Choroid plexus epithelial cell (primary cell): Measurements from ENCODE around the gene KRT3.

Source experiments
- DNase-seq: peaks from one replicate; pipeline ENCODE4 v3.0.0-alpha.2; 2010; ENCODE audit warnings: low read depth
- H3K4me3 ChIP-seq: 2 replicates; pipeline ENCODE4 v1.5.1; 2011; ENCODE audit warnings: low read depth, mild to moderate bottlenecking, control low read depth, low read length, moderate library complexity
- TF ChIP-seq, protein P1 (sequence below): conservative IDR thresholded peaks from 2 replicates; pipeline ENCODE4 v1.5.1; 2011; ENCODE audit warnings: low read depth, mild to moderate bottlenecking, control low read depth, inconsistent platforms, low read length, moderate library complexity

Gene KRT3

DNA sequence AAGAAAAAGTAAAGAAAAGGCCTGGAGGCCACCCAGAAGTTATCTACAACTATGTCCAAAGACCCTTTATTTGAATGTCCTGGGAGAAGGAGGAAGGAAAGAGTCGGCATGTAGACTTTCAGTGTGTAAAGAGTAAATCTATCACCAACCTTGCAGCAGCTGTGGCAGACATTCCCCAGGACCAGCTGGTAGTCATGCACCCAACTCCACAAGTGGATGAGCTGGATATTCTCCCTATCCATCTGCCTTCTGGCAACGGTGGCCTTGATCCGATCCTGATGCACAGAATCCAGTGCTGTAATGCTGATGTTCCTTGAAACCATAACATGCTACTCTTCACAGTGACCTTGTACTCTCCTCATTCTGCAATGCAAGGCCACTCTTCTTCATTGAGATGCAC lies 46.1 kb downstream of the KRT3 start:
- no peak overlapping the region for H3K4me3 ChIP-seq
- DNase-seq: no peak
- TF ChIP-seq, protein P1, sequence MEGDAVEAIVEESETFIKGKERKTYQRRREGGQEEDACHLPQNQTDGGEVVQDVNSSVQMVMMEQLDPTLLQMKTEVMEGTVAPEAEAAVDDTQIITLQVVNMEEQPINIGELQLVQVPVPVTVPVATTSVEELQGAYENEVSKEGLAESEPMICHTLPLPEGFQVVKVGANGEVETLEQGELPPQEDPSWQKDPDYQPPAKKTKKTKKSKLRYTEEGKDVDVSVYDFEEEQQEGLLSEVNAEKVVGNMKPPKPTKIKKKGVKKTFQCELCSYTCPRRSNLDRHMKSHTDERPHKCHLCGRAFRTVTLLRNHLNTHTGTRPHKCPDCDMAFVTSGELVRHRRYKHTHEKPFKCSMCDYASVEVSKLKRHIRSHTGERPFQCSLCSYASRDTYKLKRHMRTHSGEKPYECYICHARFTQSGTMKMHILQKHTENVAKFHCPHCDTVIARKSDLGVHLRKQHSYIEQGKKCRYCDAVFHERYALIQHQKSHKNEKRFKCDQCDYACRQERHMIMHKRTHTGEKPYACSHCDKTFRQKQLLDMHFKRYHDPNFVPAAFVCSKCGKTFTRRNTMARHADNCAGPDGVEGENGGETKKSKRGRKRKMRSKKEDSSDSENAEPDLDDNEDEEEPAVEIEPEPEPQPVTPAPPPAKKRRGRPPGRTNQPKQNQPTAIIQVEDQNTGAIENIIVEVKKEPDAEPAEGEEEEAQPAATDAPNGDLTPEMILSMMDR: no peak

DNA sequence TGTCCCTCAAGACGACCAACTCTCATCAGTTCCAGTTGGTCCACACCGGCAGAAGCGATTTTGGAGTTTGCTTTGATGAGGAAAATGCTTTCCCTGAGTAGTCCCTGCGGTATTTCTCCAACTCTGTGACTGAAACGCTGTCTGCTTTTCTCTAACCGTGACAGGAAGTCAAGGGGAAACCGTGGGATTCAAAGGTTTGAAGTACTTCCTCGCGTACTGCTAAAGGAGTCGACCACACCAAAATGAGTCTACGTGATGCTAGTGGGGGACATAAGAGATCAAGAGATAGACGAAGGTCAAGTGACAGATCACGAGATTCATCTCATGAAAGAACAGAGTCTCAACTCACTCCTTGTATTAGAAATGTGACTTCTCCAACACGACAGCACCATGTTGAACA lies 47.3 kb downstream of the KRT3 start:
- DNase-seq: no peak
- no peak overlapping the region for H3K4me3 ChIP-seq

DNA sequence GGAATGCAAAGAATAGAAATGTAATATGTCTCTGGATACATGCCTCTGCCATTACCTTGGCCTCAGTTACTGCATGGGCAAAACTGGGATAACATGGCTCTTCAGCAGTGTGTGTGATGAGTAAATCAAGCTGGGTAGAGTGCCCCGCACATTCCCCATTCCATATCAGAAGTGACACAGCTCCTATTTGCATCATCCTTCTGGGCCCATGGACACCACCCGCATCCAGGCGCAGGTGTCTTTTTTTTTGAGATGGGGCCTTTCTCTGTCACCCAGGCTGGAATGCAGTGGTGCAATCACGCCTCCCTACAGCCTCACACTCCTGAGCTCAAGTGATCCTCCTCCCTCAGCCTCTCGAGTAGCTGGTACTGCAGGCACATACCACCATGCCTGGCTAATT lies 50.4 kb downstream of the KRT3 start:
- no peak for DNase-seq
- no peak overlapping the region for H3K4me3 ChIP-seq
- TF ChIP-seq, protein P1: no peak

More for the DNA sequence above, 47.3 kb downstream of the KRT3 start:
- TF ChIP-seq, protein P1: no peak

DNA sequence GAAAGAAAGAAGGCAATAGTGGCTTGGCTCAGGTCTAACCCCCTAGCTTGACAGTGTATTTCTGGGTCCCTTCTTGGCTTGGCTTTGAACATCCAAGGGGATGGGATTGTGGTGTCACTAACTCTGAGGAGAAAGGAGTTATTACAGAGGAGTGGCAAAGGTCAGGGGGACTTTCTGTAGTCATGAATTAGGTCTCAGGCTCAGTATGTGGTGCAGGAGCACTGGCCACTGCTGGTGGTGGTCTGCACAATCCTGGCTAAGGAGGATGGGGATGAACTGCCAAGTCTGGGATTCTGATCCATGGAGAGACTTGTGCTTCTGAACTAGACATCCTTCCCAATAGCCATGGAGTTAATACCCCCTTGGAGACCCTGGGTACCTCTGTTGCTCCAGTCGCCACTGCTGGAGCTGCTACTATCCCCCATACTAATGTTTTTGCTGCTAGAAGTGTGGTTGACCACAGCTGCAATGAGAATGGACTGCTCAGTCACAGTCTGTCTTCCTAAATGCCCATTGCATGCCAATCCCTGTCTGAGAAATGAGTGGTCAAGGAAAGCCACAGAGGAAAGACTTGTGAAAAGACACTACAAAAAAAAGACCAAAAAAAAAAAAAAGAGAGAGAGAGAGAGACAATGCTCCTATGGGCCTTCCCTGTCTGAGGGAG lies 51.3 kb downstream of the KRT3 start:
- DNase-seq: no peak

DNA sequence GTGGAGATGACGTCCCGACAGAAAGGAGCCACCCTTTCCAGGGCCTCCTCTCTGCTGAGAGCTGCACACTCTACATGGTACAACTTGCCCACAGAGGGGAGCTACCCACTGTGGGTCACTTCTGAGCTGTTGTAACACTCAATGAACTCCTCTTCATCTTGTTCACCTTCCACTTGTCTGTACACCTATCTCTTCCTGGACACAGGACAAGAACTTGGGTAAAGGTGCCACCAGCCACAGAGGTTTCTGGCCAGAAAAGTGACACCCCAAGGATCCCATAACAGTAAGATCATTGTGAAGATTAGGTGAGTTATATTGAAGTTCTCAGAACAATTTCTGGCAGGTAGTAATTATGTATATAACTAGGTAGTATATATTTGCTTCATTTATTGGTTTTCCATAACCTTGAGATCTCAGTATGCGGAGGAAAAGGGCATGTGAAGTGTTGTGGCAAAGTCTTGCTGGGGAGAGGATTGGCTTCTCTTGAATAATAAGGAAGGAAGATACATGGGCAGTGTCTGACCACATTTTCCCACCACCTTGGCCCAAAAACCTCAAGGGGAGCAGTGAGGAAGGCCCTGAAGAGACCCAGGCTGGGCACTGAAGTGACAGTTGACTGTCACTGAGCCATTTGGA lies 53.0 kb downstream of the KRT3 start:
- TF ChIP-seq, protein P1: no peak
- no peak for DNase-seq
- H3K4me3 ChIP-seq: no peak overlapping the region

More for the DNA sequence above, 51.3 kb downstream of the KRT3 start:
- TF ChIP-seq, protein P1: no peak
- H3K4me3 ChIP-seq: no peak overlapping the region

DNA sequence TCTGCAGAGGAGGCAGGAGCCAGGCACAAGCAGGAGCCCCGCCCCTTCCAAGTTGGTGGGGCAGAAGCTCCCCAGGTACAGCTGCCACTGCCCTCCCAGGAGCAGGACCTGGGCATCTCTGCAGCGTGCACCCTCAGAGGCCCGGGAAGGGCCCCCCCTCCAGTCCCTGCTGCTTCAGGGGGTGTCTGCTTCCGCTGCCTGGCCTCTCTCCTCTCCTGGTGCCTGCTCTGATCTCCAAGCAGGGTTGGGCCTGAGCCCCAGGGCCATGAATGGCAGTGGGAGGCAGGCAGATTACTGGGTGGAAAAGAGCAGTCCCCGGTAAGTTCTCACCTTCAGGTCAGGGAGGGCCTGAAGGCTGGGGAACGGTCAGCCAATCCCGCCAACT lies 53.7 kb downstream of the KRT3 start:
- DNase-seq: no peak
- H3K4me3 ChIP-seq: no peak overlapping the region
- TF ChIP-seq, protein P1: no peak
